Keratinocyte (primary cell): Measurements from ENCODE around the gene GSKIP.

ENCODE experiments used
- CTCF ChIP-seq, 3 experiments: IDR thresholded peaks in 1 of 3; conservative IDR thresholded peaks in 1 of 3; optimal IDR thresholded peaks in 1 of 3; 2 replicates in 2 of 3; 3 replicates in 1 of 3; pipeline versions ENCODE3 to v1.5.1; 2011; ENCODE audit warnings: low read length in 3 of 3, mild to moderate bottlenecking in 3 of 3, moderate library complexity in 2 of 3, control low read depth in 1 of 3, inconsistent platforms in 1 of 3; ENCODE audit not compliant: insufficient read depth in 2 of 3; ENCODE audit errors: extremely low read depth in 1 of 3
- EZH2 ChIP-seq: IDR thresholded peaks from one replicate; pipeline ENCODE4 v1.6.1; 2012; ENCODE audit warnings: inconsistent platforms, mild to moderate bottlenecking, low read length, moderate library complexity

- TF ChIP-seq CTCF (optimal IDR thresholded peaks at IDR 0.05 in 1 of 3, IDR thresholded peaks at IDR 0.05 in 1 of 3, conservative IDR thresholded peaks at IDR 0.05 in 1 of 3; ENCODE audit: extremely low read depth in 1 of 3, insufficient read depth in 2 of 3, low read length in 3 of 3) (no peak), EZH2 (no peak)
Observed at GRCh38 chr14:96403409-96403808, 40.1 kb downstream of the GSKIP start.
